ENCODE measurements around the gene PPIF. TPM values are rescaled to one million over a fixed set of nuclear protein-coding genes. Genes with fewer than 3 reads are reported as not detected.

The PPIF gene
- total and polyA plus RNA-seq, 2 of the 13 experiments (the other 11 are each of a cell fraction or from before 2014, with no cell fraction given): 147 to 157 TPM

DNA sequence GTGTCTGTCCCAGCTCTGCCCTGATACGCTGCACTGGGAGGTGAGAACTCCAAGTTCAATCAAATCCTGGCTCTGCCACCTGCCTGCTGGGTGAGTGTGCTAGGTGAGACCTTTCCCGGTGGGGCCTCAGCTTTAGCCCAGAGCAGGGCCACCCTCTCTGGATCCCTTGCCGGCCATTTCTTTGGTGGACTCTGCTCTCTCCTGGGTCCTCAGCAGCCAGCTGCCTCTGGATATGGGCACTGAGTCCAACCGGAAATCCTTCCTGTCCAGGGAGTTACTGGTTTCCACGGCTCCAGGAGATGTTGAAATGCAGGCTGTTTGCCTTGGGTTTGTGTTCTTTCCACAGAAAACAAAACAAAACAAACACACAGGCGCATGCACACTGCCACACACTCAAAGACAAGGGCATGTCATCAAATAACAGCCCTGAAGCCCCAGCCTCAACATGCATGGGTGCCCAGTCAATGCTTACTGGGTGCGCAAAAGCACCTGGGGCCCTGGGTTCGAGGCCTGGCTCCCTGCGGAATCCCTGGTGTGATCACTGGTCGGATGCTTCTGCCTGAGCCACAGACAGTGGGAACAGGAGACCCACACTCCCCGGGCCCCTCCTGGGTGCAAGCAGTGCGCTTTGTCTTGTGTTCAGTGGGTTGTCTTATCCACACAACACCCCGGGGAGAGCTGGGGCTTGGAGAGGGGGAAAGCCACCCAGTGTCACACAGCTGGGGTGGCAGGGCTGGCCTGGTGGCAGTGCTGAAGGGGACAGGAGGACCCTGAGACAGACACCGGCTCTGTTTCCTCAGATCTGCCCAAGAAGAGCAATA is 33.1 kb downstream of the PPIF start (continued):
- TF ChIP-seq ATF7-NPFF (CRISPR knock-in tag; IDR thresholded peaks at IDR 0.05; ENCODE audit: low read depth): peak; percentile 26; the same call in 1 of the 2 replicates
- no peak for TF ChIP-seq PLSCR1 (CRISPR knock-in tag; IDR thresholded peaks at IDR 0.05; ENCODE audit: borderline replicate concordance)
- TF ChIP-seq, protein P1, sequence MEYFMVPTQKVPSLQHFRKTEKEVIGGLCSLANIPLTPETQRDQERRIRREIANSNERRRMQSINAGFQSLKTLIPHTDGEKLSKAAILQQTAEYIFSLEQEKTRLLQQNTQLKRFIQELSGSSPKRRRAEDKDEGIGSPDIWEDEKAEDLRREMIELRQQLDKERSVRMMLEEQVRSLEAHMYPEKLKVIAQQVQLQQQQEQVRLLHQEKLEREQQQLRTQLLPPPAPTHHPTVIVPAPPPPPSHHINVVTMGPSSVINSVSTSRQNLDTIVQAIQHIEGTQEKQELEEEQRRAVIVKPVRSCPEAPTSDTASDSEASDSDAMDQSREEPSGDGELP (IDR thresholded peaks at IDR 0.05; ENCODE audit: borderline replicate concordance, low read depth): peak; percentile 90
- 0 out of 2 replicates have a peak, but pooled peaks have one; percentile 53 for TF ChIP-seq DMTF1 (CRISPR knock-in tag; IDR thresholded peaks at IDR 0.05)
- TF ChIP-seq SMC3 (IDR thresholded peaks at IDR 0.05; ENCODE audit: low read length): no peak
- TF ChIP-seq SIN3A (IDR thresholded peaks at IDR 0.05; ENCODE audit: borderline replicate concordance, low read depth, low read length): peak; percentile 71; the same call in 1 of the 2 replicates
- TF ChIP-seq MTF1 (CRISPR knock-in tag; IDR thresholded peaks at IDR 0.05): no peak
- no peak; the same call in 1 of the 2 replicates for TF ChIP-seq GATA4 (IDR thresholded peaks at IDR 0.05; ENCODE audit: borderline replicate concordance, low read depth)
- TF ChIP-seq CEBPG (CRISPR knock-in tag; IDR thresholded peaks at IDR 0.05): peak; percentile 85
- no peak for TF ChIP-seq ZNF775 (CRISPR knock-in tag; IDR thresholded peaks at IDR 0.05; ENCODE audit: borderline replicate concordance)
- TF ChIP-seq ZFYVE20 (CRISPR knock-in tag; IDR thresholded peaks at IDR 0.05; ENCODE audit: borderline replicate concordance, low read depth): no peak
- TF ChIP-seq ZNF333 (CRISPR knock-in tag; IDR thresholded peaks at IDR 0.05; ENCODE audit: borderline replicate concordance): no peak
- peak; percentile 83 for TF ChIP-seq MEF2D (CRISPR knock-in tag; IDR thresholded peaks at IDR 0.05)
- no peak for TF ChIP-seq TCF7L2 (IDR thresholded peaks at IDR 0.05; ENCODE audit: low read depth, low read length)
- TF ChIP-seq ZNF253 (CRISPR knock-in tag; IDR thresholded peaks at IDR 0.05; ENCODE audit: borderline replicate concordance): no peak
- peak; percentile 32; the same call in 1 of the 2 replicates for TF ChIP-seq MEIS1 (CRISPR knock-in tag; IDR thresholded peaks at IDR 0.05; ENCODE audit: borderline replicate concordance)
- peak; percentile 93 for TF ChIP-seq FOXO1 (CRISPR knock-in tag; IDR thresholded peaks at IDR 0.05)
- TF ChIP-seq ARID3A (IDR thresholded peaks at IDR 0.05; ENCODE audit: low read depth, low read length): no peak
- TF ChIP-seq ZSCAN25 (CRISPR knock-in tag; IDR thresholded peaks at IDR 0.05): peak; percentile 65
- peak; percentile 89; the same call in 1 of the 2 replicates for TF ChIP-seq TARDBP (CRISPR knock-in tag; IDR thresholded peaks at IDR 0.05)
- TF ChIP-seq, protein P2, sequence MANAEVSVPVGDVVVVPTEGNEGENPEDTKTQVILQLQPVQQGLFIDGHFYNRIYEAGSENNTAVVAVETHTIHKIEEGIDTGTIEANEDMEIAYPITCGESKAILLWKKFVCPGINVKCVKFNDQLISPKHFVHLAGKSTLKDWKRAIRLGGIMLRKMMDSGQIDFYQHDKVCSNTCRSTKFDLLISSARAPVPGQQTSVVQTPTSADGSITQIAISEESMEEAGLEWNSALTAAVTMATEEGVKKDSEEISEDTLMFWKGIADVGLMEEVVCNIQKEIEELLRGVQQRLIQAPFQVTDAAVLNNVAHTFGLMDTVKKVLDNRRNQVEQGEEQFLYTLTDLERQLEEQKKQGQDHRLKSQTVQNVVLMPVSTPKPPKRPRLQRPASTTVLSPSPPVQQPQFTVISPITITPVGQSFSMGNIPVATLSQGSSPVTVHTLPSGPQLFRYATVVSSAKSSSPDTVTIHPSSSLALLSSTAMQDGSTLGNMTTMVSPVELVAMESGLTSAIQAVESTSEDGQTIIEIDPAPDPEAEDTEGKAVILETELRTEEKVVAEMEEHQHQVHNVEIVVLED (CRISPR knock-in tag; IDR thresholded peaks at IDR 0.05; ENCODE audit: borderline replicate concordance): peak; percentile 50; the same call in 1 of the 2 replicates
- TF ChIP-seq RFXANK (CRISPR knock-in tag; IDR thresholded peaks at IDR 0.05): no peak

All from HepG2 (cell line).